ENCODE data around the gene VANGL2.
A peak's percentile ranks its signal among the peaks of the same experiment; 100 is the strongest.

VANGL2 gene

GRCh38 chr1:160419150-160419837, 18.9 kb downstream of the VANGL2 start:
- no peak for FAIRE-seq
- TF ChIP-seq POU2F2 (IDR thresholded peaks at IDR 0.05; ENCODE audit: low read depth, low read length) = no peak
- TF ChIP-seq POLR2AphosphoS5 (IDR thresholded peaks at IDR 0.05; ENCODE audit: low read depth, low read length) = no peak
- TF ChIP-seq POLR2A (IDR thresholded peaks at IDR 0.05; ENCODE audit: low read depth, low read length) = no peak
- TF ChIP-seq PAX5 (IDR thresholded peaks at IDR 0.05; ENCODE audit: insufficient read depth, low read length, severe bottlenecking) = no peak
- TF ChIP-seq TAF1 (IDR thresholded peaks at IDR 0.05; ENCODE audit: low read depth, low read length) = no peak
- no peak for TF ChIP-seq SPI1 (IDR thresholded peaks at IDR 0.05; ENCODE audit: low read depth, low read length)
- DNase-seq (ENCODE audit: insufficient read length, low spot score) = no peak

- TF ChIP-seq POLR2A (IDR thresholded peaks at IDR 0.05; ENCODE audit: low read depth, low read length) = no peak
- TF ChIP-seq TAF1 (IDR thresholded peaks at IDR 0.05; ENCODE audit: low read depth, low read length) = no peak
- no peak for TF ChIP-seq POU2F2 (IDR thresholded peaks at IDR 0.05; ENCODE audit: low read depth, low read length)
- TF ChIP-seq POLR2AphosphoS5 (IDR thresholded peaks at IDR 0.05; ENCODE audit: low read depth, low read length) = no peak
- TF ChIP-seq PAX5 (IDR thresholded peaks at IDR 0.05; ENCODE audit: insufficient read depth, low read length, severe bottlenecking) = no peak
- no peak for TF ChIP-seq SPI1 (IDR thresholded peaks at IDR 0.05; ENCODE audit: low read depth, low read length)
- no peak for DNase-seq (ENCODE audit: insufficient read length, low spot score)
- no peak for FAIRE-seq
Observed at GRCh38 chr1:160419838-160420169, 19.4 kb downstream of the VANGL2 start.

- no peak for TF ChIP-seq POLR2A (IDR thresholded peaks at IDR 0.05; ENCODE audit: low read depth, low read length)
- TF ChIP-seq POLR2AphosphoS5 (IDR thresholded peaks at IDR 0.05; ENCODE audit: low read depth, low read length) = no peak
- TF ChIP-seq PAX5 (IDR thresholded peaks at IDR 0.05; ENCODE audit: insufficient read depth, low read length, severe bottlenecking) = no peak
- no peak for TF ChIP-seq SPI1 (IDR thresholded peaks at IDR 0.05; ENCODE audit: low read depth, low read length)
- TF ChIP-seq TAF1 (IDR thresholded peaks at IDR 0.05; ENCODE audit: low read depth, low read length) = no peak
- TF ChIP-seq POU2F2 (IDR thresholded peaks at IDR 0.05; ENCODE audit: low read depth, low read length) = no peak
- DNase-seq (ENCODE audit: insufficient read length, low spot score) (no peak), FAIRE-seq (no peak)
Observed at GRCh38 chr1:160420881-160421842, 20.8 kb downstream of the VANGL2 start.

GRCh38 chr1:160421881-160422280, 21.5 kb downstream of the VANGL2 start:
- TF ChIP-seq POU2F2 (IDR thresholded peaks at IDR 0.05; ENCODE audit: low read depth, low read length) = no peak
- DNase-seq (ENCODE audit: insufficient read length, low spot score) (no peak), FAIRE-seq (no peak)

- FAIRE-seq = no peak
- DNase-seq (ENCODE audit: insufficient read length, low spot score) = no peak
- TF ChIP-seq POU2F2 (IDR thresholded peaks at IDR 0.05; ENCODE audit: low read depth, low read length) = no peak
- TF ChIP-seq TAF1 (IDR thresholded peaks at IDR 0.05; ENCODE audit: low read depth, low read length) = no peak
- TF ChIP-seq SPI1 (IDR thresholded peaks at IDR 0.05; ENCODE audit: low read depth, low read length) = no peak
- no peak for TF ChIP-seq PAX5 (IDR thresholded peaks at IDR 0.05; ENCODE audit: insufficient read depth, low read length, severe bottlenecking)
- no peak for TF ChIP-seq POLR2AphosphoS5 (IDR thresholded peaks at IDR 0.05; ENCODE audit: low read depth, low read length)
- TF ChIP-seq POLR2A (IDR thresholded peaks at IDR 0.05; ENCODE audit: low read depth, low read length) = no peak
Observed at GRCh38 chr1:160423966-160424365, 23.6 kb downstream of the VANGL2 start.

GRCh38 chr1:160425847-160426246, 25.5 kb downstream of the VANGL2 start:
- TF ChIP-seq PAX5 (IDR thresholded peaks at IDR 0.05; ENCODE audit: insufficient read depth, low read length, severe bottlenecking) (no peak), POU2F2 (IDR thresholded peaks at IDR 0.05; ENCODE audit: low read depth, low read length) (no peak), POLR2A (IDR thresholded peaks at IDR 0.05; ENCODE audit: low read depth, low read length) (no peak), POLR2AphosphoS5 (IDR thresholded peaks at IDR 0.05; ENCODE audit: low read depth, low read length) (no peak), TAF1 (IDR thresholded peaks at IDR 0.05; ENCODE audit: low read depth, low read length) (no peak), SPI1 (IDR thresholded peaks at IDR 0.05; ENCODE audit: low read depth, low read length) (no peak)
- DNase-seq (ENCODE audit: insufficient read length, low spot score) (no peak), FAIRE-seq (no peak)

- no peak for TF ChIP-seq POLR2A (IDR thresholded peaks at IDR 0.05; ENCODE audit: low read depth, low read length)
- no peak for TF ChIP-seq PAX5 (IDR thresholded peaks at IDR 0.05; ENCODE audit: insufficient read depth, low read length, severe bottlenecking)
- no peak for TF ChIP-seq SPI1 (IDR thresholded peaks at IDR 0.05; ENCODE audit: low read depth, low read length)
- TF ChIP-seq POLR2AphosphoS5 (IDR thresholded peaks at IDR 0.05; ENCODE audit: low read depth, low read length) = no peak
- TF ChIP-seq POU2F2 (IDR thresholded peaks at IDR 0.05; ENCODE audit: low read depth, low read length) = no peak
- FAIRE-seq (peak; percentile 72), DNase-seq (ENCODE audit: insufficient read length, low spot score) (no peak)
Observed at GRCh38 chr1:160427625-160428024, 27.3 kb downstream of the VANGL2 start.

GRCh38 chr1:160428053-160428452, 27.7 kb downstream of the VANGL2 start:
- TF ChIP-seq PAX5 (IDR thresholded peaks at IDR 0.05; ENCODE audit: insufficient read depth, low read length, severe bottlenecking) (no peak), SPI1 (IDR thresholded peaks at IDR 0.05; ENCODE audit: low read depth, low read length) (no peak), POU2F2 (IDR thresholded peaks at IDR 0.05; ENCODE audit: low read depth, low read length) (no peak), POLR2AphosphoS5 (IDR thresholded peaks at IDR 0.05; ENCODE audit: low read depth, low read length) (no peak), POLR2A (IDR thresholded peaks at IDR 0.05; ENCODE audit: low read depth, low read length) (no peak), TAF1 (IDR thresholded peaks at IDR 0.05; ENCODE audit: low read depth, low read length) (no peak)
- FAIRE-seq (no peak), DNase-seq (ENCODE audit: insufficient read length, low spot score) (no peak)

- TF ChIP-seq PAX5 (IDR thresholded peaks at IDR 0.05; ENCODE audit: insufficient read depth, low read length, severe bottlenecking) = no peak
- TF ChIP-seq SPI1 (IDR thresholded peaks at IDR 0.05; ENCODE audit: low read depth, low read length) = peak; percentile 16; the same call in 1 of the 2 replicates
- TF ChIP-seq TAF1 (IDR thresholded peaks at IDR 0.05; ENCODE audit: low read depth, low read length) = no peak
- TF ChIP-seq POLR2A (IDR thresholded peaks at IDR 0.05; ENCODE audit: low read depth, low read length) = no peak
- no peak for TF ChIP-seq POLR2AphosphoS5 (IDR thresholded peaks at IDR 0.05; ENCODE audit: low read depth, low read length)
- TF ChIP-seq POU2F2 (IDR thresholded peaks at IDR 0.05; ENCODE audit: low read depth, low read length) = no peak
- FAIRE-seq (no peak), DNase-seq (ENCODE audit: insufficient read length, low spot score) (no peak)
Observed at GRCh38 chr1:160428655-160429054, 28.3 kb downstream of the VANGL2 start.

All from GM12891 (cell line).